Gastrocnemius medialis (tissue), 4 donors: ENCODE measurements around the gene PTPRN2. TPM values are rescaled to one million over a fixed set of nuclear protein-coding genes. Genes with fewer than 3 reads are reported as not detected.

Source experiments
- ATAC-seq, 2 donors: fragments of 150-250 bp; one replicate each; pipeline ENCODE4 v1.9.1; 2016
- DNase-seq, 2 donors: peaks; one replicate each; pipeline ENCODE4 v3.0.0-alpha.2; 2019
- H3K27ac ChIP-seq, 4 donors: fragments of 200-600 bp; sonication (generic); 1 replicate in 1 of 4; 2 replicates in 3 of 4; pipeline ENCODE4 v1.5.1; 2016 to 2018; ENCODE audit warnings: mild to moderate bottlenecking in 2 of 4, moderate library complexity in 1 of 4
- H3K27me3 ChIP-seq, 3 donors: fragments of 200-600 bp; sonication (generic) in 2 of 3; 1 replicate in 1 of 3; 2 replicates in 2 of 3; pipeline versions ENCODE4 v1.5.1 to v1.6.0; 2016 to 2019; ENCODE audit warnings: mild to moderate bottlenecking in 1 of 3, moderate library complexity in 1 of 3
- H3K36me3 ChIP-seq, 2 donors: fragments of 200-600 bp; sonication (generic) in 1 of 2; one replicate each; pipeline ENCODE4 v1.5.1; 2017 to 2018
- H3K4me1 ChIP-seq, 2 donors: fragments of 200-600 bp; sonication (generic) in 1 of 2; one replicate each; pipeline ENCODE4 v1.5.1; 2016 to 2017; ENCODE audit warnings: mild to moderate bottlenecking in 2 of 2
- H3K4me3 ChIP-seq, 4 donors: fragments of 200-600 bp; sonication (generic) in 3 of 4; 1 replicate in 1 of 4; 2 replicates in 3 of 4; pipeline ENCODE4 v1.5.1; 2016 to 2019; ENCODE audit warnings: mild to moderate bottlenecking in 2 of 4
- H3K9me3 ChIP-seq, 3 donors: fragments of 200-600 bp; sonication (generic) in 2 of 3; 1 replicate in 1 of 3; 2 replicates in 2 of 3; pipeline ENCODE4 v1.5.1; 2016 to 2019
- CTCF ChIP-seq, 5 experiments: fragments of 450-650 bp in 3 of 5; fragments of 200-600 bp in 2 of 5; sonication (generic) in 2 of 5; IDR thresholded peaks in 4 of 5; conservative IDR thresholded peaks in 1 of 5; 1 replicate in 4 of 5; 2 replicates in 1 of 5; pipeline ENCODE4 v1.5.1; 2016 to 2019; ENCODE audit warnings: antibody characterized with exemption in 5 of 5, mild to moderate bottlenecking in 3 of 5, moderate library complexity in 3 of 5
- POLR2A ChIP-seq, 2 donors: fragments of 450-650 bp; IDR thresholded peaks; one replicate each; pipeline ENCODE4 v1.6.1; 2017; ENCODE audit warnings: antibody characterized with exemption in 2 of 2, mild to moderate bottlenecking in 2 of 2, moderate library complexity in 2 of 2
- in situ Hi-C, 4 donors: fragments of 200-750 bp; cut with MboI; loops; one replicate each; pipeline versions ENCODE4 v1.15.0 to v1.8.0; 2017; ENCODE audit warnings: low sequenced_read_pairs in 4 of 4
- intact Hi-C: fragments of 100-400 bp; cut with DNase I; formaldehyde crosslinking; loops from one replicate; pipeline ENCODE4 v1.15.1; 2023; ENCODE audit warnings: low total_unique reads
- total RNA-seq, 4 donors: library from RNA; depleted of rRNA; stranded (reverse); fragments of >200 nt; gene quantifications; one replicate each; pipeline versions ENCODE4 v1.1.0 to v1.2.3, GENCODE V29; 2016

The PTPRN2 gene
- total RNA-seq, 4 donors from 2014 or later = 0.66 to 0.85 (median 0.81) TPM

- no peaks in the 10 kb centered on the region for H3K36me3 ChIP-seq
- ATAC-seq (no peak), DNase-seq (no peak)
- in situ Hi-C loops = no loop called here
- no peaks in the 10 kb centered on the region for H3K9me3 ChIP-seq
- H3K4me1 ChIP-seq = no peaks in the 10 kb centered on the region
- no peak overlapping the region for H3K4me3 ChIP-seq
- no peak overlapping the region for H3K27ac ChIP-seq
- intact Hi-C loops = no loop called here
- TF ChIP-seq CTCF (IDR thresholded peaks at IDR 0.05 in 4 of 5, conservative IDR thresholded peaks at IDR 0.05 in 1 of 5) (no peak), POLR2A (IDR thresholded peaks at IDR 0.05) (no peak)
- peaks cover 0 to 2% (median 0%) of the 10 kb centered on the region in 3 donors for H3K27me3 ChIP-seq
Observed at GRCh38 chr7:157856873-157857577, 730.6 kb downstream of the PTPRN2 start.

GRCh38 chr7:157855452-157856213, 732.0 kb downstream of the PTPRN2 start:
- in situ Hi-C loops = no loop called here
- no peak overlapping the region for H3K27ac ChIP-seq
- intact Hi-C loops = no loop called here
- no peaks in the 10 kb centered on the region for H3K36me3 ChIP-seq
- H3K27me3 ChIP-seq = peaks cover 0 to 6% (median 0%) of the 10 kb centered on the region in 3 donors
- DNase-seq (no peak), ATAC-seq (no peak)
- no peaks in the 10 kb centered on the region for H3K9me3 ChIP-seq
- no peak overlapping the region for H3K4me3 ChIP-seq
- no peaks in the 10 kb centered on the region for H3K4me1 ChIP-seq
- TF ChIP-seq CTCF (IDR thresholded peaks at IDR 0.05 in 4 of 5, conservative IDR thresholded peaks at IDR 0.05 in 1 of 5) = no peak
- no peak for TF ChIP-seq POLR2A (IDR thresholded peaks at IDR 0.05)

- H3K4me3 ChIP-seq = no peak overlapping the region
- TF ChIP-seq CTCF (IDR thresholded peaks at IDR 0.05 in 4 of 5, conservative IDR thresholded peaks at IDR 0.05 in 1 of 5) (no peak), POLR2A (IDR thresholded peaks at IDR 0.05) (no peak)
- H3K9me3 ChIP-seq = no peaks in the 10 kb centered on the region
- H3K4me1 ChIP-seq = no peaks in the 10 kb centered on the region
- ATAC-seq = no peak
- no peak overlapping the region for H3K27ac ChIP-seq
- DNase-seq = no peak
- H3K27me3 ChIP-seq = peaks cover 0 to 6% (median 0%) of the 10 kb centered on the region in 3 donors
- in situ Hi-C loops (no loop called here), intact Hi-C loops (no loop called here)
- no peaks in the 10 kb centered on the region for H3K36me3 ChIP-seq
Observed at GRCh38 chr7:157855016-157855415, 732.6 kb downstream of the PTPRN2 start.

- TF ChIP-seq CTCF (IDR thresholded peaks at IDR 0.05 in 4 of 5, conservative IDR thresholded peaks at IDR 0.05 in 1 of 5) = no peak
- no peak for TF ChIP-seq POLR2A (IDR thresholded peaks at IDR 0.05)
- H3K4me3 ChIP-seq = no peak overlapping the region
- H3K4me1 ChIP-seq = no peaks in the 10 kb centered on the region
- H3K36me3 ChIP-seq = no peaks in the 10 kb centered on the region
- H3K27ac ChIP-seq = peak overlapping the region in 2 of 4 donors; percentile 19 to 25
- ATAC-seq (peak; percentile 69 to 80), DNase-seq (peak; percentile 55 to 74)
- peaks cover 0 to 6% (median 0%) of the 10 kb centered on the region in 3 donors for H3K27me3 ChIP-seq
- H3K9me3 ChIP-seq = no peaks in the 10 kb centered on the region
- in situ Hi-C loops = no loop called here
- intact Hi-C loops = no loop called here
Observed at GRCh38 chr7:157854066-157854891, 733.3 kb downstream of the PTPRN2 start.
